ENCODE measurements around the gene STK40. TPM values are rescaled to one million over a fixed set of nuclear protein-coding genes. Genes with fewer than 3 reads are reported as not detected.

The STK40 gene
- total RNA-seq, 1 donor from 2014 or later = 45.0 TPM

- H3K4me3 Mint-ChIP-seq (ENCODE audit: unreplicated experiment) = no peak overlapping the region
- DNase-seq (ENCODE audit: extremely low spot score, unreplicated experiment) = no peak
- H3K27ac Mint-ChIP-seq (ENCODE audit: unreplicated experiment) = peak overlapping the region; percentile 60
- no peaks in the 10 kb centered on the region for H3K9me3 Mint-ChIP-seq (ENCODE audit: unreplicated experiment)
- H3K4me1 Mint-ChIP-seq (ENCODE audit: unreplicated experiment) = peaks cover 24% of the 10 kb centered on the region
- peaks cover 19% of the 10 kb centered on the region for H3K36me3 Mint-ChIP-seq (ENCODE audit: unreplicated experiment)
- TF ChIP-seq CTCF (IDR thresholded peaks at IDR 0.05) = no peak
- H3K27me3 Mint-ChIP-seq (ENCODE audit: unreplicated experiment) = no peaks in the 10 kb centered on the region
These were observed 3.5 kb upstream of the STK40 start for GRCh38 chr1:36389261-36389660.

- peaks cover 38% of the 10 kb centered on the region for H3K4me1 Mint-ChIP-seq (ENCODE audit: unreplicated experiment)
- H3K36me3 Mint-ChIP-seq (ENCODE audit: unreplicated experiment) = peaks cover 13% of the 10 kb centered on the region
- H3K27me3 Mint-ChIP-seq (ENCODE audit: unreplicated experiment) = no peaks in the 10 kb centered on the region
- no peaks in the 10 kb centered on the region for H3K9me3 Mint-ChIP-seq (ENCODE audit: unreplicated experiment)
- peak overlapping the region; percentile 90 for H3K4me3 Mint-ChIP-seq (ENCODE audit: unreplicated experiment)
- H3K27ac Mint-ChIP-seq (ENCODE audit: unreplicated experiment) = peak overlapping the region; percentile 100
- TF ChIP-seq CTCF (IDR thresholded peaks at IDR 0.05) = no peak
- DNase-seq (ENCODE audit: extremely low spot score, unreplicated experiment) = no peak
These were observed 1.6 kb upstream of the STK40 start for GRCh38 chr1:36387141-36387949.

GRCh38 chr1:36386265-36387140, 779 bp upstream of the STK40 start:
- no peaks in the 10 kb centered on the region for H3K9me3 Mint-ChIP-seq (ENCODE audit: unreplicated experiment)
- peak; percentile 97 for DNase-seq (ENCODE audit: extremely low spot score, unreplicated experiment)
- TF ChIP-seq CTCF (IDR thresholded peaks at IDR 0.05) = no peak
- peak overlapping the region; percentile 90 for H3K4me3 Mint-ChIP-seq (ENCODE audit: unreplicated experiment)
- H3K4me1 Mint-ChIP-seq (ENCODE audit: unreplicated experiment) = peaks cover 38% of the 10 kb centered on the region
- peaks cover 7% of the 10 kb centered on the region for H3K36me3 Mint-ChIP-seq (ENCODE audit: unreplicated experiment)
- H3K27ac Mint-ChIP-seq (ENCODE audit: unreplicated experiment) = peak overlapping the region; percentile 100
- no peaks in the 10 kb centered on the region for H3K27me3 Mint-ChIP-seq (ENCODE audit: unreplicated experiment)

- no peaks in the 10 kb centered on the region for H3K9me3 Mint-ChIP-seq (ENCODE audit: unreplicated experiment)
- no peak for TF ChIP-seq CTCF (IDR thresholded peaks at IDR 0.05)
- H3K4me1 Mint-ChIP-seq (ENCODE audit: unreplicated experiment) = peaks cover 52% of the 10 kb centered on the region
- peak overlapping the region; percentile 90 for H3K4me3 Mint-ChIP-seq (ENCODE audit: unreplicated experiment)
- peak overlapping the region; percentile 90 for H3K27ac Mint-ChIP-seq (ENCODE audit: unreplicated experiment)
- no peaks in the 10 kb centered on the region for H3K27me3 Mint-ChIP-seq (ENCODE audit: unreplicated experiment)
- DNase-seq (ENCODE audit: extremely low spot score, unreplicated experiment) = no peak
- H3K36me3 Mint-ChIP-seq (ENCODE audit: unreplicated experiment) = peaks cover 4% of the 10 kb centered on the region
These were observed 948 bp downstream of the STK40 start for GRCh38 chr1:36384542-36385409.

Data from osteocyte (in vitro differentiated cells).